Measurements from ENCODE around the gene KIAA0586.

DNA sequence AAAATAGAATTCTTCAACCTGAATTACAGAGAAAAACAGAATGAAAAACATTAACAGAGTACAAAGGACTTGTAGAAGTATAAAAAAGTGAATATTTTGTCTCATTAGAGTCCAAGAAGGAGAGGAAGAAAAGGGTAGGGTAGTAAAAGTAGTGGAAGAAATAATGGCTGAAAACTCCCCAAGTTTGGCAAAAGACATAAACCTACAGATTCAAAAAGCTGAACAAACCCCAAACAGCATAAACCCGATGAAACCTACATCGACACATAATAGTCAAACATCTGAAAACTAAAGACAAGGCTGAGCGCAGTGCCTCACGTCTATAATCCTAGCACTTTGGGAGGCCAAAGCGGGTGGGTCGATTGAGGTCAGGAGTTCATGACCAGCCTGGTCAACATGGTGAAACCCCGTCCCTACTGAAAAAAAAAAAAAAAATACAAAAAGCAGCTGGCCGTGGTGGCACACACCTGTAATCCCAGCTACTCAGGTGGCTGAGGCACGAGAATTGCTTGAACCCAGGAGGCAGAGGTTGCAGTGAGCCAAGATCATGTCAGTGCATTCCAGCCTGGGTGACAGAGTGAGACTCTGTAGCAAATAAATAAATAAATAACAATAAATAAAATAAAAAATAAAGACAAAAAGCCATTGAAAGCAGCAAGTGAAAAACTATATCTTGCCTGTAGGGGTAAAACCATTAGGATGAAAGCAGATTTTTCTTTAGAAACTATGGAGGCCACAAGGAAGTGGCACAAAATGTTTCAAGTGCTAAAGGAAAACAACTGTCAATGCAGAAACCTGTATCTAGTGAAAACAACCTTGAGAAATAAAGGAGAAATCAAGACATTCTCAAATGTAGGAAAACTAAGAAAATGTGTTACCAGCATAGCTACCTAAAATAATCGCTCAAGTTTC lies 11.6 kb upstream of the KIAA0586 start:
- TF ChIP-seq EZH2 (IDR thresholded peaks at IDR 0.05; ENCODE audit: insufficient read depth, low read length) = no peak
- TF ChIP-seq, protein P1, sequence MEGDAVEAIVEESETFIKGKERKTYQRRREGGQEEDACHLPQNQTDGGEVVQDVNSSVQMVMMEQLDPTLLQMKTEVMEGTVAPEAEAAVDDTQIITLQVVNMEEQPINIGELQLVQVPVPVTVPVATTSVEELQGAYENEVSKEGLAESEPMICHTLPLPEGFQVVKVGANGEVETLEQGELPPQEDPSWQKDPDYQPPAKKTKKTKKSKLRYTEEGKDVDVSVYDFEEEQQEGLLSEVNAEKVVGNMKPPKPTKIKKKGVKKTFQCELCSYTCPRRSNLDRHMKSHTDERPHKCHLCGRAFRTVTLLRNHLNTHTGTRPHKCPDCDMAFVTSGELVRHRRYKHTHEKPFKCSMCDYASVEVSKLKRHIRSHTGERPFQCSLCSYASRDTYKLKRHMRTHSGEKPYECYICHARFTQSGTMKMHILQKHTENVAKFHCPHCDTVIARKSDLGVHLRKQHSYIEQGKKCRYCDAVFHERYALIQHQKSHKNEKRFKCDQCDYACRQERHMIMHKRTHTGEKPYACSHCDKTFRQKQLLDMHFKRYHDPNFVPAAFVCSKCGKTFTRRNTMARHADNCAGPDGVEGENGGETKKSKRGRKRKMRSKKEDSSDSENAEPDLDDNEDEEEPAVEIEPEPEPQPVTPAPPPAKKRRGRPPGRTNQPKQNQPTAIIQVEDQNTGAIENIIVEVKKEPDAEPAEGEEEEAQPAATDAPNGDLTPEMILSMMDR (IDR thresholded peaks at IDR 0.05; ENCODE audit: insufficient read depth, low read depth, low read length) = no peak
